Activated CD8-positive, alpha-beta memory T cell treated with anti-CD3 and anti-CD28 coated beads, Interleukin-2, amount 10 ng/mL, durations not matched to agents 7 days and 5 days (primary cell): ENCODE measurements around the gene ANKHD1. TPM values are rescaled to one million over a fixed set of nuclear protein-coding genes. Genes with fewer than 3 reads are reported as not detected.
A peak's percentile ranks its signal among the peaks of the same experiment; 100 is the strongest.

ENCODE experiments used
- ATAC-seq: fragments of 150-1000 bp; cut with Tn5 transposase; one replicate; pipeline ENCODE4 v1.10.0; 2021; ENCODE audit warnings: moderate library complexity
- CTCF ChIA-PET: fragments of 350-600 bp; sonication (Branson Sonifier 250); formaldehyde crosslinking; loops from one replicate; lab custom pipeline; 2021; ENCODE audit warnings: antibody characterized with exemption; lab: Charles Lee
- DNase-seq: peaks from one replicate; pipeline ENCODE4 v3.0.0-alpha.2; 2020
- H3K27ac Mint-ChIP-seq: one replicate; pipeline ENCODE4 v1.8.0; 2021; ENCODE audit warnings: mild to moderate bottlenecking, mixed read lengths
- H3K27me3 Mint-ChIP-seq: one replicate; pipeline ENCODE4 v1.8.0; 2021; ENCODE audit warnings: mixed read lengths
- H3K36me3 Mint-ChIP-seq: one replicate; pipeline ENCODE4 v1.8.0; 2021; ENCODE audit warnings: mild to moderate bottlenecking, mixed read lengths
- H3K4me1 Mint-ChIP-seq: one replicate; pipeline ENCODE4 v1.8.0; 2021; ENCODE audit warnings: mixed read lengths
- H3K4me3 Mint-ChIP-seq: one replicate; pipeline ENCODE4 v1.8.0; 2021; ENCODE audit warnings: mild to moderate bottlenecking, moderate library complexity, mixed read lengths
- H3K9me3 Mint-ChIP-seq: one replicate; pipeline ENCODE4 v1.8.0; 2022; ENCODE audit warnings: low read depth, mixed read lengths
- total RNA-seq, 2 experiments: library from RNA; stranded (reverse); gene quantifications; one replicate each; pipeline ENCODE4 v1.2.3, GENCODE V29; 2021

Gene ANKHD1
- total RNA-seq, 2 experiments from 2014 or later, result 111 to 124 TPM

DNA sequence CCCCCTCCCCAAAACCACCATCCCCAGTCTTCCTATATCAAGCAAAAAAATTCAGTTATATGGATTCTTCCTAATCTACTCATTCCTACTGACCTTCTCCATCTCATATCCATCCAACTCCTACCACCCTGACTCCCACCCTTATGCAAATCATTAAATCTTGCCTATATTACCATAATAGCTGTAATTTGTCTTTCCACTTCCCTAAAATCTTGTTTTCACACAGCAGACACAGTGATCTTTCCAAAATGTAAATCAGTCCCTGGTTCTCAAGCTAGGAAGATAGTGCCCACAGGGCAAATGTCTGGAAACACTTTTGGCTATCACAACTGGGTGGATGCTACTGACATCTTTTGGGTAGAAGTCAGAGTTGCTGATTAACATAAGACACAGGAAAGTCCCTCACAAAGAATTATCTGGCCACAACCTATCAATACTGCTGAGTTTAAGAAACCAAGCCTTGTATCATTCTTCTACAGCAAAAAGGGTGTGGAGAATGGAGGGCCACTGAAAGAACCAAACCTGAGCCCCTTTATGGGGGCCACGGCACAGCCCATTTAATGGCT, 154.2 kb downstream of the ANKHD1 start:
- H3K27ac Mint-ChIP-seq, result peak overlapping the region; percentile 87
- H3K36me3 Mint-ChIP-seq, result peaks cover 34% of the 10 kb centered on the region
- ATAC-seq (no peak), DNase-seq (peak; percentile 28)
- H3K27me3 Mint-ChIP-seq, result no peaks in the 10 kb centered on the region
- H3K4me1 Mint-ChIP-seq, result peaks cover 52% of the 10 kb centered on the region
- CTCF ChIA-PET, result interaction anchor here (1.5 kb wide), 1 partner anchor 155 kb away, joined by 3 read pairs; no protein-coding TSS in a partner anchor
- no peaks in the 10 kb centered on the region for H3K9me3 Mint-ChIP-seq
- peak overlapping the region; percentile 79 for H3K4me3 Mint-ChIP-seq

GRCh38 chr5:140556438-140556837, 154.8 kb downstream of the ANKHD1 start:
- peaks cover 48% of the 10 kb centered on the region for H3K4me1 Mint-ChIP-seq
- H3K36me3 Mint-ChIP-seq, result peaks cover 30% of the 10 kb centered on the region
- peak overlapping the region; percentile 87 for H3K27ac Mint-ChIP-seq

GRCh38 chr5:140557136-140557805, 155.6 kb downstream of the ANKHD1 start, which contains the start of gene SRA1:
SRA1 (minus strand) TSS chr5:140557473; CDS start chr5:140557452, 21 bp downstream.
- CTCF ChIA-PET, result interaction anchor here (0.7 to 1.3 kb wide), 10 partner anchors 8 to 313 kb away, joined by 3 to 13 read pairs (median 3); partner anchors contain the start of genes EIF4EBP3 and IK
- Mint-ChIP-seq H3K36me3 (peaks cover 26% of the 10 kb centered on the region), H3K27me3 (no peaks in the 10 kb centered on the region), H3K9me3 (no peaks in the 10 kb centered on the region), H3K4me1 (peaks cover 43% of the 10 kb centered on the region), H3K27ac (peak within 1 kb of the TSS; percentile 87), H3K4me3 (peak within 1 kb of the TSS; percentile 79)
- peak; percentile 94 for DNase-seq
- peak; percentile 96 for ATAC-seq

More at GRCh38 chr5:140556438-140556837, 154.8 kb downstream of the ANKHD1 start:
- H3K9me3 Mint-ChIP-seq, result no peaks in the 10 kb centered on the region
- ATAC-seq (peak; percentile 24), DNase-seq (peak; percentile 41)
- H3K4me3 Mint-ChIP-seq, result peak overlapping the region; percentile 79
- CTCF ChIA-PET, result interaction anchor here (1.1 to 1.5 kb wide), 2 partner anchors 9 to 154 kb away, joined by 3 to 5 read pairs; no protein-coding TSS in a partner anchor
- H3K27me3 Mint-ChIP-seq, result no peaks in the 10 kb centered on the region

- H3K36me3 Mint-ChIP-seq, result peaks cover 23% of the 10 kb centered on the region
- no peaks in the 10 kb centered on the region for H3K27me3 Mint-ChIP-seq
- peak overlapping the region; percentile 79 for H3K4me3 Mint-ChIP-seq
- H3K4me1 Mint-ChIP-seq, result peaks cover 44% of the 10 kb centered on the region
- peak overlapping the region; percentile 87 for H3K27ac Mint-ChIP-seq
- no peak for ATAC-seq
- CTCF ChIA-PET, result interaction anchor here (0.8 to 1.3 kb wide), 8 partner anchors 10 to 314 kb away, joined by 3 to 13 read pairs (median 3); partner anchors contain the start of genes EIF4EBP3 and IK
- no peak for DNase-seq
- no peaks in the 10 kb centered on the region for H3K9me3 Mint-ChIP-seq
These were observed 156.3 kb downstream of the ANKHD1 start for GRCh38 chr5:140557965-140558364.

DNA sequence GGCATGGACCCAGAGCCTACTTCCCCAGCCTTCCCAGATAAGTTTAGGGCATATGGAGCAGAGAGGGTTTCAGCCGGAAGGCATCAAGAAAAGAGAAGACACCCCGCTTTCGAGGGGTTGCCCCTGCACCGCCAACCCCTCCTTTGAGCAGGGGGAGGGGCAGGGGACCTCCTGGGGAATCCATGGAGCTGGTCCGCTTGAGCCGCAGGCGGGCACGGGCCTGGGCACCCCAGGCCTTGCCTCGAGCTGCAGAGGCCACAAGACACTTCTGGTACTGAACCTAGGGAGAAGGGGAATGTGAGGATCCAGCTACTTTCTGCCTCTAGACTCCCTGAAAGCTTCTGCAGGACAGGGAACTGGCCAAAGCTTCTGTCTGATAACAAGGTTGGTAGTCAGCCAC, 156.9 kb downstream of the ANKHD1 start:
- peaks cover 18% of the 10 kb centered on the region for H3K36me3 Mint-ChIP-seq
- no peak overlapping the region for H3K4me3 Mint-ChIP-seq
- peaks cover 42% of the 10 kb centered on the region for H3K4me1 Mint-ChIP-seq
- CTCF ChIA-PET, result interaction anchor here (1.1 to 1.3 kb wide), 3 partner anchors 77 to 213 kb away, joined by 3 to 4 read pairs (median 3); no protein-coding TSS in a partner anchor
- H3K27me3 Mint-ChIP-seq, result no peaks in the 10 kb centered on the region
- H3K27ac Mint-ChIP-seq, result no peak overlapping the region
- no peaks in the 10 kb centered on the region for H3K9me3 Mint-ChIP-seq
- DNase-seq (no peak), ATAC-seq (no peak)

DNA sequence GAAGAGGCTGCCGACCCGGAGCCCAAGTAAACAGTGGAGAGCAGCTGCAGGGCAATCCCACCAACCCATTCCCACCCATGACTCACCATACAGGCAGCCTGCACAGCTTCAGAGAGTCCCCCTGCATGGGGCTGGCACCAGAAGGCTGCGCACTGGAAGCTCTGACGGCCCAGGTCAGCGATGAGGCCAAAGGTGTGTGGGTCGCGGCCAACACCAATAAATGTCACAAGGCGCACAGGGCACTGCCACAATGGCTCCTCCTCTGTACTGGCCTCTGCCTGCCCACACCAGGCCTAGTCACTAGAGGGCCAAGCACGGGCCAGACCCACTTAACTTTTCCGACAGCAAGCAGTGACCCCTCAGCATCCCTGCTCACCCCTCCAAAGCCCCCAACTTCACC, 158.6 kb downstream of the ANKHD1 start:
- Mint-ChIP-seq H3K36me3 (peaks cover 15% of the 10 kb centered on the region), H3K27me3 (no peaks in the 10 kb centered on the region), H3K9me3 (no peaks in the 10 kb centered on the region), H3K4me1 (peaks cover 30% of the 10 kb centered on the region), H3K4me3 (no peak overlapping the region), H3K27ac (no peak overlapping the region)
- DNase-seq, result no peak
- CTCF ChIA-PET, result no interaction called here
- no peak for ATAC-seq

DNA sequence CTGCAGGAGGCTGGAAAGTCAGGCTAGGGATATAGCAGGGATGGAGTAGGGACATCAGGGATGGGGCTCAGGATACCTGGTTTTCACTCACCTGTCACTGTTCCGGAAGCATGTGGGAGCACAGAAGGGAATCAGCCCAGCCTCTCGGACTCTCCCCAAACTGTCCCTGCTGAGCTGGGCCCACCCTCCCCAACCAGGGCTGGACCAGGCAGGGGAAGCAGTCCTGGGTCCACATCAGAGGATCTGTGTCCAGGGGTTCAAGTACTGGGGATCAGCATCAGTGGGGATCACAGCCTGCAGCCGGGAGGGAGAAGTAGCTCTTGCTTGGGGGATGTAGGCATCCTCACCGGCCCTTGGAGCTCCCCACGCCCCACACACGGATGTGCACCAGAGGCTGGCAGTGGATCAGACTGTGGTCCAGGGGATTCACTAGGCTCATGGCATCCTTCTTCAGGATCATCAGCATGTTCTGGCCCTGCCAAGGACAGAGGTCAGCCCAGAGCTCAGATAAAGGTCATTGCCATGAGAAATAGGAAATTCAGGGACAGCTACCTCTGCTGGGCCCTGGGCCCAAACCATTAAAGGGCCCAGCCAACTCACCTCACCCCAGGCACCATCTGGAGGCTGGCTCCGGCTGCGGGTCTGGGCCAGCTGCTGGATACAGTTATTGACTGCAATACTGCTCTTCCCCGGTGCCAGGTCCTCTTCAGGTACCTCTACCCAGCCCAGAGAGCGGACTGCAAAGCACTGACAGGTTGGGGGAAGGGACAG, 160.3 kb downstream of the ANKHD1 start:
- Mint-ChIP-seq H3K4me3 (no peak overlapping the region), H3K27ac (no peak overlapping the region), H3K27me3 (no peaks in the 10 kb centered on the region), H3K4me1 (peaks cover 33% of the 10 kb centered on the region), H3K36me3 (peaks cover 14% of the 10 kb centered on the region), H3K9me3 (no peaks in the 10 kb centered on the region)
- no peak for DNase-seq
- no peak for ATAC-seq
- CTCF ChIA-PET, result interaction anchor here (0.8 kb wide), 1 partner anchor 14 kb away, joined by 3 read pairs; the partner anchor contains the start of gene EIF4EBP3

- H3K4me1 Mint-ChIP-seq, result peaks cover 42% of the 10 kb centered on the region
- DNase-seq (peak; percentile 45), ATAC-seq (no peak)
- H3K4me3 Mint-ChIP-seq, result peak overlapping the region; percentile 94
- H3K36me3 Mint-ChIP-seq, result peaks cover 29% of the 10 kb centered on the region
- no peaks in the 10 kb centered on the region for H3K27me3 Mint-ChIP-seq
- CTCF ChIA-PET, result interaction anchor here (1.1 kb wide), 1 partner anchor 69 kb away, joined by 3 read pairs; the partner anchor contains the start of gene CD14
- H3K27ac Mint-ChIP-seq, result peak overlapping the region; percentile 95
- H3K9me3 Mint-ChIP-seq, result no peaks in the 10 kb centered on the region
These were observed 162.0 kb downstream of the ANKHD1 start for GRCh38 chr5:140563596-140563995.

DNA sequence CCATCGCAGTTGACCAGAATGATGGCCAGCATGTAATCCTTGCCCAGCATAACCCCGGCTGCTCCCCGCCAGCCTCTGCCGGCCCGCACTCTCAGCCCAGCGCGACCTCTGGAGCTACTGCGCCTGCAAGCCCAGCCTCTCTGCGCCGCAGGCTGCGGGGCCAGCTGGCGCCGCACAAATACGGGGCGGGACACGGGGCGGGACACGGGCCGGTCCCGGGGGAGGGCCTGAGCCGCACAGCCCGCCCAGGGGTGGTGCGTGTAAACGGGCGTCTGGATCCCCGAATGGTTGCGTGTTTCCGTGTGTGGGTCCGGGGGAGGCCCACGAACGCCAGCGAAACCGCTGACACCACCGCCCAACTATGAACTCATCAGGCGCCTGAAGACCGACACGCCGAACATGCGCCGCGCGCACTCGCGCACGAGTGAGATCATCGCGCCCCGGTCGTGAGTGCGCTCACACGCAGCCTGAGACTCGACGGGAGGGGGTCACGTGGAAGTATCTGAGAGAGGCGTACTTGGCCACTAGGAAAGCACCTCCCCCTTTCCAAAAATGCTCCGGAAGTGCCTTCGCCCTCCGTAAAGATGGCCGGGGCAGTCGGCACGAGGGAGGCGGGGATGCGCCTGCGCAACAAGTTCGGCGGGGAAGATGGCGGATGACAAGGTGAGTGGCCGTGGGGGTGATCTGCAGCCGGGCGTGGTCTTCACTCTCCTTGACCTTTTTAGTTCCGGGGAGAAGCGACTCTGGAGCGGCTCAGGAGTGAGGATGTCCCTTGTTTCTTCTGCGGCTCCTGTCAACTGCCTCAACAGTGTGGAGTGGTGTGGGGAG, 162.8 kb downstream of the ANKHD1 start, which contains the start of the genes APBB3 and SLC35A4:
Gene APBB3 (minus strand): TSS at position 403 of the 828 bp plus-strand sequence. CDS start 353 bp downstream, at position 50.
Gene SLC35A4 (plus strand): TSS at position 633 of the 828 bp plus-strand sequence. CDS start 2,342 bp downstream, outside the sequence.
- peak within 1 kb of the TSS; percentile 94 for H3K4me3 Mint-ChIP-seq
- no peaks in the 10 kb centered on the region for H3K27me3 Mint-ChIP-seq
- H3K4me1 Mint-ChIP-seq, result peaks cover 50% of the 10 kb centered on the region
- no peaks in the 10 kb centered on the region for H3K9me3 Mint-ChIP-seq
- peaks cover 30% of the 10 kb centered on the region for H3K36me3 Mint-ChIP-seq
- DNase-seq (peak; percentile 99), ATAC-seq (peak; percentile 93)
- H3K27ac Mint-ChIP-seq, result peak within 1 kb of the TSS; percentile 95
- CTCF ChIA-PET, result interaction anchor here (0.9 to 1.6 kb wide), 5 partner anchors 7 to 83 kb away, joined by 3 to 9 read pairs (median 4); partner anchors contain the start of genes CD14, IK, NDUFA2 and SRA1

DNA sequence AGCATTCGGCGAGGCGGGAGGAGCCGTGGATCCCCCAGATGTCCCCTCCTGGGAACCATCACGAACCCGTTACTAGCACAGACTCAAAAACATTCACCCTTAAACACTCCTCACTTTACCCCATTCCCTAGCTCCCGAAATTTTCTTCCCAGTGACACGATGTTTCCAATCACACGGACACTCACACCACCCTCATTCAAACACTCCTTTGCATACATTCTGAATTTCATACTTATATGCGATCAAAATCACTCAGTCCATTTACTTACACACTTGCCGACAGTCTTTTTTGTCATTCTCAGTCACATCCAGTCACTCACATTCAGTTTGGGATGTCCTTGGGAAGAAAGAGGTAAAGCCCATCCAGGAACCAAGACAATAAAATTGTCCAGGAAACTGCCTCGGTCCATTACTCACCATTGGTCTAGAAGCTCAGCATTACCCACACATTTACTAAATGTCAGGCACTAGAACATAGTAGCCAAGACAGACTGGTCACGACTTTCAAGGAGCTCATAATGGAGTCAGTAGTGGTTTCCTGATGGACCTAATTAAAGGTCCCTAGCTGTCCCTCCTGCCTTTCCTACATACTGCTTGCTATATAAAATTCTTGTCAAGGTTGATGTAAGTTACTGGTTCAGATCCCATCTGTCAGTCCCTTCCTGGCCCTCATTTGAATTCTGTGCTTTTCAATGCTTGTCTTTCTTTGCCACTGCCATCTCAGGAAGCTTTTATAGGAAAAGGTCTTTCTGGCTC, 163.6 kb downstream of the ANKHD1 start:
- Mint-ChIP-seq H3K9me3 (no peaks in the 10 kb centered on the region), H3K4me1 (peaks cover 58% of the 10 kb centered on the region), H3K4me3 (peak overlapping the region; percentile 94), H3K36me3 (peaks cover 30% of the 10 kb centered on the region), H3K27ac (peak overlapping the region; percentile 95), H3K27me3 (no peaks in the 10 kb centered on the region)
- CTCF ChIA-PET, result interaction anchor here (0.9 to 1.6 kb wide), 6 partner anchors 8 to 202 kb away, joined by 3 to 9 read pairs (median 4); partner anchors contain the start of genes IK, NDUFA2 and SRA1
- DNase-seq (peak; percentile 47), ATAC-seq (no peak)

DNA sequence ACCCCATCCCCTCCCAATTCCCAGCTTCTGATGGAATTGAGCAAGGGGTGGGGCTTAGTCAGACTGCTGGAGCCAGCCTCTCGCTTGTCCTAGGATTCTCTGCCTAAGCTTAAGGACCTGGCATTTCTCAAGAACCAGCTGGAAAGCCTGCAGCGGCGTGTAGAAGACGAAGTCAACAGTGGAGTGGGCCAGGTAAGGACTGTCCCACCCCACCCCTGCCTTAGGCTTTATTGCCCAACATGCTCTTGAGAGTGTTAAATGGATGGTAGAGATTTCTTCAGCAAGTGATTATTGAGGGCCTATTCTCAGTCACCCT, 164.1 kb downstream of the ANKHD1 start:
- CTCF ChIA-PET, result interaction anchor here (0.9 to 1.6 kb wide), 6 partner anchors 9 to 202 kb away, joined by 3 to 9 read pairs (median 4); partner anchors contain the start of genes IK, NDUFA2 and SRA1
- Mint-ChIP-seq H3K9me3 (no peaks in the 10 kb centered on the region), H3K27me3 (no peaks in the 10 kb centered on the region), H3K4me3 (peak overlapping the region; percentile 94), H3K36me3 (peaks cover 35% of the 10 kb centered on the region), H3K27ac (peak overlapping the region; percentile 95), H3K4me1 (peaks cover 59% of the 10 kb centered on the region)
- ATAC-seq (no peak), DNase-seq (no peak)
